ENCODE results near the gene SLC1A7.
"Not testable (repeated sequence)": the region's sequence is repeated elsewhere in the genome, so short reads cannot be mapped to it uniquely, and the experiment has no call there.

SLC1A7 gene

GRCh38 chr1:53142226-53142853 lies at the start of gene SLC1A7:
Gene SLC1A7 (minus strand): TSS chr1:53142638. CDS start chr1:53142449, 189 bp downstream.
- no peak for FAIRE-seq

GRCh38 chr1:53190210-53190611 lies 47.8 kb upstream of the SLC1A7 start:
- FAIRE-seq, result no peak

GRCh38 chr1:53189061-53189460 lies 46.6 kb upstream of the SLC1A7 start:
- FAIRE-seq, result no peak

GRCh38 chr1:53188099-53188498 lies 45.7 kb upstream of the SLC1A7 start:
- no peak for FAIRE-seq

GRCh38 chr1:53187401-53187800 lies 45.0 kb upstream of the SLC1A7 start:
- no peak for FAIRE-seq

GRCh38 chr1:53186533-53186932 lies 44.1 kb upstream of the SLC1A7 start:
- no peak for FAIRE-seq

- FAIRE-seq, result not testable (repeated sequence)
Measured at GRCh38 chr1:53185955-53186297, 43.5 kb upstream of the SLC1A7 start.

- FAIRE-seq, result no peak
Measured at GRCh38 chr1:53183095-53183990, 40.9 kb upstream of the SLC1A7 start.

GRCh38 chr1:53182716-53183094 lies 40.3 kb upstream of the SLC1A7 start:
- no peak for FAIRE-seq

- FAIRE-seq, result no peak
Measured at GRCh38 chr1:53182111-53182593, 39.7 kb upstream of the SLC1A7 start.

- FAIRE-seq, result no peak
Measured at GRCh38 chr1:53180951-53181350, 38.5 kb upstream of the SLC1A7 start.

- no peak for FAIRE-seq
Measured at GRCh38 chr1:53180226-53180625, 37.8 kb upstream of the SLC1A7 start.

- no peak for FAIRE-seq
Measured at GRCh38 chr1:53176452-53177208, 34.2 kb upstream of the SLC1A7 start.

GRCh38 chr1:53174971-53175913 lies 32.8 kb upstream of the SLC1A7 start:
- no peak for FAIRE-seq

GRCh38 chr1:53172426-53173128 lies 30.1 kb upstream of the SLC1A7 start:
- FAIRE-seq, result no peak

- no peak for FAIRE-seq
Measured at GRCh38 chr1:53166912-53167311, 24.5 kb upstream of the SLC1A7 start.

GRCh38 chr1:53166366-53166765 lies 23.9 kb upstream of the SLC1A7 start:
- no peak for FAIRE-seq

GRCh38 chr1:53165408-53165961 lies 23.0 kb upstream of the SLC1A7 start:
- FAIRE-seq, result no peak

GRCh38 chr1:53163291-53163768 lies 20.9 kb upstream of the SLC1A7 start:
- no peak for FAIRE-seq

GRCh38 chr1:53162621-53163020 lies 20.2 kb upstream of the SLC1A7 start:
- FAIRE-seq, result no peak

GRCh38 chr1:53160924-53161378 lies 18.5 kb upstream of the SLC1A7 start:
- no peak for FAIRE-seq

Measured in colon (tissue), 2 donors.